ENCODE measurements around the gene RCHY1. TPM values are rescaled to one million over a fixed set of nuclear protein-coding genes. Genes with fewer than 3 reads are reported as not detected.
"Not testable (repeated sequence)": the region's sequence is repeated elsewhere in the genome, so short reads cannot be mapped to it uniquely, and the experiment has no call there.

The RCHY1 gene
- total RNA-seq, 4 donors from 2014 or later, result 41.3 to 62.1 (median 55.6) TPM

DNA sequence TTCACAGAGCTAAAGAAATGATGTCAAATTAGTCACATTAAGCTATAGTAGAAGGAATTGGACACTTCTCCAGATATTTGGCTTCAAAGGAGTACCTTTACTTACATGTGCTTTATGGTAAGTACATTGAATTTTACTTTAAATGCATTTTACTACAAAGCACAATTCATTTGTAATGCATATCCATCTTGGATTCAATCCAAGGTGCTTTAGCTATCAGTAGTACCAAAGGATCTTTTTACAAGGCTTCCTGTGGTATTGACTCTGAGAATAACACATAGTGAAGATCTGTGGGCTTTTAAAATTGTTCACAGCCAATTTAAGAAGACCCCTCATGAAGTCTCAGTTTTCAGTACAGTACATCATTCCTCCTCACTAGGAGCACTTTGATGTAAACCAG is 13.3 kb upstream of the RCHY1 start:
- intact Hi-C loops (cut with DNase I), result no loop called here
- H3K4me1 ChIP-seq, result no peaks in the 10 kb centered on the region
- H3K36me3 ChIP-seq, result peaks cover 32 to 33% of the 10 kb centered on the region in 2 donors

DNA sequence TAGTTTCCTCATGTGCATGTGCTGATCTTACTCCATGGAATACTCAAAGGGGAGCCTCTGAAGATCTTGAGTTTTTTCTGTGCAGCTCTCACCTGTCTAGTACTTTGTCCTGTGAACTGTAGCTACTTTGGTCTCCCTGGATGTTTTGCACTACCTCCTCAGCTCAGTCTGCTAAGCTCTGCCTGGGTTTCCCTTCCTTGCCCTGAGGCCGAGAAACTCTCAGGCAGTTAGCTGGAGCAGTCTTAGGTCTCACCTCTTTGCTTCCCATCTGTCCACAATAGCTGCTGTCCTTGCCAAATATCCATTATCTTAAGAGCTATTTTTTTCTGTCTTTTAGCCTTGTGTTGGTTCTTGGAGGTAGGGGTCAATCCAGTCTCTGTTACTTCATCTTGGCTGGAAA is 11.7 kb upstream of the RCHY1 start:
- WGBS, 2 donors, result 100% methylated on average over 1 of the region's 1 CpG
- no peaks in the 10 kb centered on the region for H3K4me1 ChIP-seq
- no peaks in the 10 kb centered on the region for H3K9me3 ChIP-seq
- intact Hi-C loops (cut with DNase I), result no loop called here
- TF ChIP-seq CTCF (IDR thresholded peaks at IDR 0.05), result no peak
- no peak for TF ChIP-seq POLR2A (IDR thresholded peaks at IDR 0.05)
- no peak for DNase-seq
- H3K27ac ChIP-seq, result no peak overlapping the region
- H3K36me3 ChIP-seq, result peaks cover 27 to 31% of the 10 kb centered on the region in 2 donors
- no peak overlapping the region for H3K4me3 ChIP-seq (replicated peaks in 1 of 3)
- no peaks in the 10 kb centered on the region for H3K27me3 ChIP-seq

More for the DNA sequence above, 13.3 kb upstream of the RCHY1 start:
- TF ChIP-seq CTCF (IDR thresholded peaks at IDR 0.05) (no peak), POLR2A (IDR thresholded peaks at IDR 0.05) (no peak)
- H3K4me3 ChIP-seq (replicated peaks in 1 of 3), result no peak overlapping the region
- no peaks in the 10 kb centered on the region for H3K27me3 ChIP-seq
- H3K9me3 ChIP-seq, result no peaks in the 10 kb centered on the region
- H3K27ac ChIP-seq, result no peak overlapping the region
- no peak for DNase-seq

DNA sequence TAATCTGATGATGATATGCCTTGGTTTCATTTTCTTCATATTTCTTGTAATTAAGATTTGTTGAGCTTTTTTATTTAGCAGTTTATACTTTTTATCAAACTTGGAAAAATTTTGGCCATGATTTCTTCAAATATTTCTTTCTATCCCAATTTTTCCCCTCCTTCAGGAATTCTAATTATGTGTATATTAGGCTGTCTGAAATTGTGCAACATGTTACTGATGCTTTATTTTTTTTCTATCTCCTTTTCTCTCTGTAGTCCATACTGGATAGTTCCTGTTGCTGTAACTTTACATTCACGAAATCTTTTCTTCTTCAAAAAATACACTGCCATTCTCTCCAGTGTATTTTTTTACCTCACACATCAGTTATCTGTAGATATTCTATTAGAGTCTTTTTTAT is 10.9 kb upstream of the RCHY1 start:
- Histone ChIP-seq H3K27ac (no peak overlapping the region), H3K36me3 (peaks cover 21 to 23% of the 10 kb centered on the region in 2 donors), H3K27me3 (no peaks in the 10 kb centered on the region), H3K4me3 (replicated peaks in 1 of 3) (no peak overlapping the region), H3K4me1 (no peaks in the 10 kb centered on the region), H3K9me3 (no peaks in the 10 kb centered on the region)
- no peak for TF ChIP-seq POLR2A (IDR thresholded peaks at IDR 0.05)
- no peak for TF ChIP-seq CTCF (IDR thresholded peaks at IDR 0.05)
- intact Hi-C loops (cut with DNase I), result no loop called here
- DNase-seq, result no peak
- WGBS, 2 donors, result 98% methylated on average over 1 of the region's 1 CpG

- H3K36me3 ChIP-seq, result peaks cover 2 to 14% of the 10 kb centered on the region in 2 donors
- intact Hi-C loops (cut with DNase I); H3K27ac ChIP-seq; H3K9me3 ChIP-seq; H3K4me1 ChIP-seq; DNase-seq; H3K4me3 ChIP-seq (replicated peaks in 1 of 3); H3K27me3 ChIP-seq: not testable (repeated sequence)
- 95 to 98% methylated on average over 4 to 5 of the region's 7 CpGs for WGBS, 2 donors
These were observed 5.2 kb upstream of the RCHY1 start for GRCh38 chr4:75519452-75519851.

DNA sequence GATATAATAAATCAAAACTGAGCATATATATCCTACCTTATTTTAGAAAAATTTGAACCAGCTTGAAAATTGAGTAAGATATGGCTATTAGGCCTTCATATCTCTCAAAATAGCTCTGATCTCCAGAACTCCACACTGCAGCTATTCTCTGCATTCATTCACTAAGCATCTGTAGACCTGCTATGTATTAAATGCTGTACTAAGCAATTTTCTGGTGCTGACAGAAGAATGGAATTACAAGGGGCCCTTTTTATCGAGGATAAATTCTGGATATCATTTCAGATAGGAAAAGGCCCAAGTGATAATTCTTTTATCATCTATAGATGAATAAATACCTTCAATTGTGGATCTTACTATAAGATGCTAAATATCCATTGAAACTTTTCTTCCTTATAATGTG is 1.9 kb upstream of the RCHY1 start:
- Histone ChIP-seq H3K4me3 (replicated peaks in 1 of 3) (no peak overlapping the region), H3K9me3 (no peaks in the 10 kb centered on the region), H3K36me3 (peaks cover 2 to 13% of the 10 kb centered on the region in 2 donors), H3K4me1 (peaks cover 28 to 29% of the 10 kb centered on the region in 2 donors), H3K27me3 (no peaks in the 10 kb centered on the region), H3K27ac (no peak overlapping the region)
- WGBS, 2 donors, result 91 to 96% methylated on average over 1 of the region's 1 CpG
- intact Hi-C loops (cut with DNase I), result no loop called here
- DNase-seq, result no peak
- TF ChIP-seq POLR2A (IDR thresholded peaks at IDR 0.05) (no peak), CTCF (IDR thresholded peaks at IDR 0.05) (no peak)
